ENCODE results near the gene KCNQ1OT1.

The KCNQ1OT1 gene

DNA sequence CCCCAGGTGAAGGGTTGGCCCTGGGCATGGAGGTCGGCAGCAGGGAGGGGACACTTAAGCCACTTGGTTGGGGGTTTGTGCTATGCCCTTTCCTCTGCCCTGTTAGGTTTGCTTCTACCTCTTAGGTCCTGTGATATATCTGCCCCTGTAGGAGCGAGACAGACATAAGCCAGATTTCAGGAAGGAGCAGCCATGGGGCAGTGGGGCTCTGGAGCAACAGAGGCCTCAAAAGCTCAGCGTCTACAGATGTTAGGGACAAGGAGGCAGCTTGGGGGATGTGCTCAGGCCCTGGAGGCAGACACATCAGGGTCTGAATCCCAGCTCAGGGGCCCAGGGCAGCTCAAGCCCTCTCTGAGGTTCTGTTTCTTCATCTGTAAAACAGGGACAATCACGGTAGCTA is 27.2 kb upstream of the KCNQ1OT1 start:
- H3K23ac ChIP-seq (ENCODE audit: low read length in 2 of 2), result no peak overlapping the region
- peaks cover 43% of the 10 kb centered on the region for H3K4me1 ChIP-seq (ENCODE audit: control insufficient read depth, insufficient read depth, low read depth, low read length)
- no peaks in the 10 kb centered on the region for H3K36me3 ChIP-seq (ENCODE audit: control insufficient read depth in 1 of 2, insufficient read depth in 2 of 2, low read depth in 1 of 2, low read length in 2 of 2)
- no peaks in the 10 kb centered on the region for H3K79me1 ChIP-seq (replicated peaks; ENCODE audit: low read length, poor library complexity, severe bottlenecking)
- H3K14ac ChIP-seq (ENCODE audit: low read length in 2 of 2), result peak overlapping the region in 1 of 2 experiments; percentile 49
- H3K4me2 ChIP-seq (ENCODE audit: low read length, poor library complexity, severe bottlenecking), result no peak overlapping the region
- H4K91ac ChIP-seq (ENCODE audit: low read length), result no peak overlapping the region
- no peak overlapping the region for H3K9ac ChIP-seq (ENCODE audit: low read length)
- 93% methylated on average over 4 of the region's 4 CpGs for WGBS
- peaks cover 0 to 22% of the 10 kb centered on the region in 2 experiments for H3K27me3 ChIP-seq (ENCODE audit: control insufficient read depth in 1 of 2, insufficient read depth in 1 of 2, low read length in 2 of 2)
- H2BK12ac ChIP-seq (ENCODE audit: low read length in 2 of 2), result no peak overlapping the region
- peak overlapping the region; percentile 92 for H2AK5ac ChIP-seq (ENCODE audit: low read length, severe bottlenecking)
- H3K27ac ChIP-seq (ENCODE audit: low read length, poor library complexity, severe bottlenecking), result no peak overlapping the region
- no peak overlapping the region for H4K8ac ChIP-seq (ENCODE audit: low read length)
- no peak overlapping the region for H2BK15ac ChIP-seq (ENCODE audit: low read depth, poor library complexity, severe bottlenecking)
- no peak overlapping the region for H2BK5ac ChIP-seq (ENCODE audit: low read depth, low read length, poor library complexity, severe bottlenecking)
- H3K4ac ChIP-seq (ENCODE audit: low read depth in 1 of 2, low read length in 2 of 2), result no peak overlapping the region
- no peak overlapping the region for H2BK120ac ChIP-seq (ENCODE audit: low read depth, low read length)
- DNase-seq, result no peak
- peaks cover 9% of the 10 kb centered on the region for H3K9me3 ChIP-seq (ENCODE audit: control insufficient read depth, low read length)
- H3K4me3 ChIP-seq (ENCODE audit: insufficient read depth in 1 of 2, low read depth in 1 of 2, low read length in 2 of 2), result no peak overlapping the region
- H2AFZ ChIP-seq (ENCODE audit: low read depth, low read length), result no peak overlapping the region
- H3K18ac ChIP-seq (ENCODE audit: low read depth in 1 of 2, low read length in 2 of 2), result no peak overlapping the region

- H3K9ac ChIP-seq (ENCODE audit: low read length), result peak overlapping the region; percentile 29
- peaks cover 5 to 28% of the 10 kb centered on the region in 2 experiments for H3K27me3 ChIP-seq (ENCODE audit: control insufficient read depth in 1 of 2, insufficient read depth in 1 of 2, low read length in 2 of 2)
- H2AK5ac ChIP-seq (ENCODE audit: low read length, severe bottlenecking), result peak overlapping the region; percentile 91
- H3K4me2 ChIP-seq (ENCODE audit: low read length, poor library complexity, severe bottlenecking), result no peak overlapping the region
- H3K4ac ChIP-seq (ENCODE audit: low read depth in 1 of 2, low read length in 2 of 2), result peak overlapping the region in 1 of 2 experiments; percentile 13
- H4K91ac ChIP-seq (ENCODE audit: low read length), result no peak overlapping the region
- H3K9me3 ChIP-seq (ENCODE audit: control insufficient read depth, low read length), result peaks cover 9% of the 10 kb centered on the region
- H2BK12ac ChIP-seq (ENCODE audit: low read length in 2 of 2), result no peak overlapping the region
- H3K18ac ChIP-seq (ENCODE audit: low read depth in 1 of 2, low read length in 2 of 2), result no peak overlapping the region
- no peak overlapping the region for H3K14ac ChIP-seq (ENCODE audit: low read length in 2 of 2)
- no peaks in the 10 kb centered on the region for H3K36me3 ChIP-seq (ENCODE audit: control insufficient read depth in 1 of 2, insufficient read depth in 2 of 2, low read depth in 1 of 2, low read length in 2 of 2)
- H2BK120ac ChIP-seq (ENCODE audit: low read depth, low read length), result no peak overlapping the region
- no peak for DNase-seq
- H3K23ac ChIP-seq (ENCODE audit: low read length in 2 of 2), result no peak overlapping the region
- H3K27ac ChIP-seq (ENCODE audit: low read length, poor library complexity, severe bottlenecking), result peak overlapping the region; percentile 41
- no peak overlapping the region for H4K8ac ChIP-seq (ENCODE audit: low read length)
- no peak overlapping the region for H3K4me3 ChIP-seq (ENCODE audit: insufficient read depth in 1 of 2, low read depth in 1 of 2, low read length in 2 of 2)
- 87% methylated on average over 27 of the region's 27 CpGs for WGBS
- H3K4me1 ChIP-seq (ENCODE audit: control insufficient read depth, insufficient read depth, low read depth, low read length), result peaks cover 30% of the 10 kb centered on the region
- no peak overlapping the region for H2AFZ ChIP-seq (ENCODE audit: low read depth, low read length)
- H3K79me1 ChIP-seq (replicated peaks; ENCODE audit: low read length, poor library complexity, severe bottlenecking), result no peaks in the 10 kb centered on the region
- no peak overlapping the region for H2BK15ac ChIP-seq (ENCODE audit: low read depth, poor library complexity, severe bottlenecking)
- H2BK5ac ChIP-seq (ENCODE audit: low read depth, low read length, poor library complexity, severe bottlenecking), result peak overlapping the region; percentile 67
Measured at GRCh38 chr11:2725368-2726300, 25.8 kb upstream of the KCNQ1OT1 start.

DNA sequence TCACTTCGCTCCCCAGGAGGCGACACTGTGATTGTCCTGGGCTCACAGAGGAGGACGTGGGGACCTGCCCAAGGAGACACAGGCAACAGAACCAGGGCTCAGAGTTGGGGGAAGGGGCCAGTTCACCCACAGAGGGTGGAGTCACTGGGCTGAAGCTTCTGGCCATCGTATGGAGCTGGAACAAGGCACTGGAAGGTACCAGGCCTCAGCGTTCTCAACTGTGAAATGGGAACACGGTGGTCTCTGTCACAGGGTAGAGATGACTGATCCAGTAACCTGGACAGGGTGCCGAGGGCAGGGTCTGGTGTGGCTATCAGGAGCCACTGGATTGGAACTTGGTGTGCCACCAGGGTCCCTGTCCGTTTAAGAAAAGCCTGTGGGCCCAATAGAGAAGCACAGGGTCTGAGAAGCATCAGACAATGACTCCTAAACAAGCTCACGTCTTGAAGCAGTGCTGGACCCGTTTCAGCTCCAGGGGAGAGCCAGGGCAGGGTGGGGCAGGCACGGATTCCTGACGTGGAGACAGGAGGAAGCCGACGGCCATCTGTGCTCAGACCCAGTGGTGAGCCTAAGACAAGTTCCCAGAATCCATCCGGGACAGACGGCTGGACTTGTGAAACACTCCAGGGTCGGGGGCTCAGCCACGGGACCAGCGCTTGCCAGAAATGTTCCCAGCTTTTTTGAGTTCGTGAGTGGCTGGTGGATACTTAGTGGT is 25.0 kb upstream of the KCNQ1OT1 start:
- no peaks in the 10 kb centered on the region for H3K79me1 ChIP-seq (replicated peaks; ENCODE audit: low read length, poor library complexity, severe bottlenecking)
- H3K27me3 ChIP-seq (ENCODE audit: control insufficient read depth in 1 of 2, insufficient read depth in 1 of 2, low read length in 2 of 2), result peaks cover 5 to 36% of the 10 kb centered on the region in 2 experiments
- no peak overlapping the region for H3K4me2 ChIP-seq (ENCODE audit: low read length, poor library complexity, severe bottlenecking)
- H4K91ac ChIP-seq (ENCODE audit: low read length), result no peak overlapping the region
- H3K27ac ChIP-seq (ENCODE audit: low read length, poor library complexity, severe bottlenecking), result no peak overlapping the region
- H2BK120ac ChIP-seq (ENCODE audit: low read depth, low read length), result no peak overlapping the region
- peak overlapping the region; percentile 29 for H3K9ac ChIP-seq (ENCODE audit: low read length)
- no peak overlapping the region for H3K14ac ChIP-seq (ENCODE audit: low read length in 2 of 2)
- H3K4me1 ChIP-seq (ENCODE audit: control insufficient read depth, insufficient read depth, low read depth, low read length), result peaks cover 25% of the 10 kb centered on the region
- H2BK5ac ChIP-seq (ENCODE audit: low read depth, low read length, poor library complexity, severe bottlenecking), result no peak overlapping the region
- H2BK15ac ChIP-seq (ENCODE audit: low read depth, poor library complexity, severe bottlenecking), result no peak overlapping the region
- no peak overlapping the region for H2AFZ ChIP-seq (ENCODE audit: low read depth, low read length)
- peak overlapping the region in 1 of 2 experiments; percentile 3 for H2BK12ac ChIP-seq (ENCODE audit: low read length in 2 of 2)
- H3K4ac ChIP-seq (ENCODE audit: low read depth in 1 of 2, low read length in 2 of 2), result no peak overlapping the region
- H2AK5ac ChIP-seq (ENCODE audit: low read length, severe bottlenecking), result peak overlapping the region; percentile 91
- H3K36me3 ChIP-seq (ENCODE audit: control insufficient read depth in 1 of 2, insufficient read depth in 2 of 2, low read depth in 1 of 2, low read length in 2 of 2), result no peaks in the 10 kb centered on the region
- peak overlapping the region in 1 of 2 experiments; percentile 2 for H3K4me3 ChIP-seq (ENCODE audit: insufficient read depth in 1 of 2, low read depth in 1 of 2, low read length in 2 of 2)
- no peak for DNase-seq
- peaks cover 9% of the 10 kb centered on the region for H3K9me3 ChIP-seq (ENCODE audit: control insufficient read depth, low read length)
- no peak overlapping the region for H3K18ac ChIP-seq (ENCODE audit: low read depth in 1 of 2, low read length in 2 of 2)
- H3K23ac ChIP-seq (ENCODE audit: low read length in 2 of 2), result no peak overlapping the region
- 85% methylated on average over 20 of the region's 20 CpGs for WGBS
- no peak overlapping the region for H4K8ac ChIP-seq (ENCODE audit: low read length)

DNA sequence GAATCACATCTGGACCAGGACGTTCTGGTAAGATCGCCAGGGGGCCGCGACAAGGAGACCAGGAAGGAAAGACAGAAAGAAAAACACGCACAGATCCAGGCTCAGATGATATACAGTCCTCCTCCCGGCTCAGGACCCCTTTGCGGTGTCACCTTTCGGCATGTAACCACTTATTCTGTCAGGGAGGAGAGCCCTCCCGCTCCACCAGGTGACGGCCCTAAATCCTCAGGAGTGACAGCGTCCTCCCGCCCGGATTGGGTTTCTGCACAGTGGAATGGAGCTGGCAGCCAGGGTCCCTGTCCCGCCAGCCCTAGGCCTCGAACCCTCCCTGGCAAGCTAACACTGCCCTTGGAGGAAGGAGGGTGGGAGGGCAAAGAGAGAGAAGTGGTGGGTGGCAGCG is 24.3 kb upstream of the KCNQ1OT1 start:
- Histone ChIP-seq H3K9me3 (ENCODE audit: control insufficient read depth, low read length) (peaks cover 9% of the 10 kb centered on the region), H2BK15ac (ENCODE audit: low read depth, poor library complexity, severe bottlenecking) (no peak overlapping the region), H3K36me3 (ENCODE audit: control insufficient read depth in 1 of 2, insufficient read depth in 2 of 2, low read depth in 1 of 2, low read length in 2 of 2) (no peaks in the 10 kb centered on the region), H4K91ac (ENCODE audit: low read length) (no peak overlapping the region), H3K9ac (ENCODE audit: low read length) (no peak overlapping the region), H2AK5ac (ENCODE audit: low read length, severe bottlenecking) (peak overlapping the region; percentile 91), H2BK12ac (ENCODE audit: low read length in 2 of 2) (no peak overlapping the region), H2AFZ (ENCODE audit: low read depth, low read length) (no peak overlapping the region), H3K4me1 (ENCODE audit: control insufficient read depth, insufficient read depth, low read depth, low read length) (peaks cover 24% of the 10 kb centered on the region), H3K4me2 (ENCODE audit: low read length, poor library complexity, severe bottlenecking) (no peak overlapping the region), H3K27ac (ENCODE audit: low read length, poor library complexity, severe bottlenecking) (no peak overlapping the region), H3K79me1 (replicated peaks; ENCODE audit: low read length, poor library complexity, severe bottlenecking) (no peaks in the 10 kb centered on the region), H3K14ac (ENCODE audit: low read length in 2 of 2) (no peak overlapping the region), H3K27me3 (ENCODE audit: control insufficient read depth in 1 of 2, insufficient read depth in 1 of 2, low read length in 2 of 2) (peaks cover 5 to 36% of the 10 kb centered on the region in 2 experiments), H2BK120ac (ENCODE audit: low read depth, low read length) (no peak overlapping the region), H3K18ac (ENCODE audit: low read depth in 1 of 2, low read length in 2 of 2) (no peak overlapping the region), H3K23ac (ENCODE audit: low read length in 2 of 2) (no peak overlapping the region), H2BK5ac (ENCODE audit: low read depth, low read length, poor library complexity, severe bottlenecking) (no peak overlapping the region), H3K4me3 (ENCODE audit: insufficient read depth in 1 of 2, low read depth in 1 of 2, low read length in 2 of 2) (no peak overlapping the region), H3K4ac (ENCODE audit: low read depth in 1 of 2, low read length in 2 of 2) (no peak overlapping the region), H4K8ac (ENCODE audit: low read length) (no peak overlapping the region)
- WGBS, result 78% methylated on average over 16 of the region's 16 CpGs
- DNase-seq, result no peak

All from mesenchymal stem cell (in vitro differentiated cells and primary cell).